Naive B cell (primary cell): ENCODE measurements around the gene VAMP8. TPM values are rescaled to one million over a fixed set of nuclear protein-coding genes. Genes with fewer than 3 reads are reported as not detected.
A peak's percentile ranks its signal among the peaks of the same experiment; 100 is the strongest.

Experiments used
- ATAC-seq, 2 donors: fragments of 150-1000 bp; cut with Tn5 transposase; 2 replicates each; pipeline ENCODE4 v1.10.0; 2021; ENCODE audit warnings: low read depth in 2 of 2, mild to moderate bottlenecking in 2 of 2, moderate library complexity in 2 of 2
- DNase-seq: peaks from one replicate; pipeline ENCODE4 v3.0.0; 2022
- H3K27ac Mint-ChIP-seq, 6 donors: one replicate each; pipeline ENCODE4 v1.8.0; 2020 to 2022; ENCODE audit warnings: mild to moderate bottlenecking in 6 of 6, mixed read lengths in 6 of 6, moderate library complexity in 5 of 6, inconsistent platforms in 2 of 6
- H3K27me3 Mint-ChIP-seq, 3 donors: one replicate each; pipeline ENCODE4 v1.8.0; 2021 to 2022; ENCODE audit warnings: mixed read lengths in 3 of 3, mild to moderate bottlenecking in 1 of 3
- H3K36me3 Mint-ChIP-seq, 2 donors: one replicate each; pipeline ENCODE4 v1.8.0; 2020 to 2022; ENCODE audit warnings: mixed read lengths in 2 of 2, inconsistent platforms in 1 of 2, mild to moderate bottlenecking in 1 of 2
- H3K4me1 Mint-ChIP-seq, 3 donors: one replicate each; pipeline ENCODE4 v1.8.0; 2020 to 2022; ENCODE audit warnings: mixed read lengths in 3 of 3, inconsistent platforms in 1 of 3, mild to moderate bottlenecking in 1 of 3, moderate library complexity in 1 of 3
- H3K4me3 Mint-ChIP-seq, 8 donors: one replicate each; pipeline ENCODE4 v1.8.0; 2020 to 2022; ENCODE audit warnings: mild to moderate bottlenecking in 8 of 8, mixed read lengths in 8 of 8, moderate library complexity in 8 of 8, inconsistent platforms in 2 of 8
- H3K9me3 Mint-ChIP-seq, 7 donors: one replicate each; pipeline ENCODE4 v1.8.0; 2020 to 2022; ENCODE audit warnings: mixed read lengths in 7 of 7, mild to moderate bottlenecking in 5 of 7, inconsistent platforms in 2 of 7, moderate library complexity in 1 of 7
- polyA plus RNA-seq, 6 donors: library from polyadenylated mRNA; unstranded; fragments of 300-500 nt; fragmentation: Illumina TruSeq; gene quantifications; one replicate each; pipeline ENCODE4 v1.2.3, GENCODE V29; 2021; ENCODE audit warnings: low read depth in 6 of 6

Gene VAMP8
- polyA plus RNA-seq, 6 donors from 2014 or later, result 262 to 339 (median 305) TPM

GRCh38 chr2:85577063-85577385 is 362 bp upstream of the VAMP8 start:
- ATAC-seq (no peak), DNase-seq (no peak)
- no peaks in the 10 kb centered on the region for H3K9me3 Mint-ChIP-seq
- peak overlapping the region; percentile 84 to 98 (median 94) for H3K4me3 Mint-ChIP-seq
- peak overlapping the region in 5 of 6 donors; percentile 95 to 98 (median 96) for H3K27ac Mint-ChIP-seq
- peaks cover 6 to 7% of the 10 kb centered on the region in 2 donors for H3K36me3 Mint-ChIP-seq
- H3K27me3 Mint-ChIP-seq, result peaks cover 0 to 5% (median 0%) of the 10 kb centered on the region in 3 donors
- H3K4me1 Mint-ChIP-seq, result peaks cover 29 to 41% (median 40%) of the 10 kb centered on the region in 3 donors

- ATAC-seq, result peak; percentile 94
- Mint-ChIP-seq H3K27me3 (no peaks in the 10 kb centered on the region), H3K36me3 (peaks cover 12 to 13% of the 10 kb centered on the region in 2 donors), H3K4me1 (peaks cover 35 to 51% (median 42%) of the 10 kb centered on the region in 3 donors), H3K9me3 (no peaks in the 10 kb centered on the region), H3K4me3 (peak overlapping the region; percentile 84 to 98 (median 94)), H3K27ac (peak overlapping the region; percentile 91 to 98 (median 96))
- DNase-seq, result peak; percentile 70
These were observed 1.1 kb downstream of the VAMP8 start for GRCh38 chr2:85578243-85579180.

GRCh38 chr2:85579266-85579935 is 2.0 kb downstream of the VAMP8 start:
- DNase-seq (no peak), ATAC-seq (no peak)
- H3K27ac Mint-ChIP-seq, result peak overlapping the region; percentile 60 to 97 (median 88)
- H3K9me3 Mint-ChIP-seq, result no peaks in the 10 kb centered on the region
- peaks cover 37 to 57% (median 46%) of the 10 kb centered on the region in 3 donors for H3K4me1 Mint-ChIP-seq
- peaks cover 12 to 13% of the 10 kb centered on the region in 2 donors for H3K36me3 Mint-ChIP-seq
- no peaks in the 10 kb centered on the region for H3K27me3 Mint-ChIP-seq
- H3K4me3 Mint-ChIP-seq, result peak overlapping the region; percentile 84 to 98 (median 94)

GRCh38 chr2:85580206-85580605 is 2.8 kb downstream of the VAMP8 start:
- Mint-ChIP-seq H3K4me3 (peak overlapping the region in 7 of 8 donors; percentile 47 to 94 (median 82)), H3K9me3 (no peaks in the 10 kb centered on the region), H3K36me3 (peaks cover 12 to 13% of the 10 kb centered on the region in 2 donors), H3K27me3 (no peaks in the 10 kb centered on the region), H3K4me1 (peaks cover 42 to 63% (median 53%) of the 10 kb centered on the region in 3 donors), H3K27ac (peak overlapping the region in 1 of 6 donors; percentile 76)
- ATAC-seq, result no peak
- no peak for DNase-seq

DNA sequence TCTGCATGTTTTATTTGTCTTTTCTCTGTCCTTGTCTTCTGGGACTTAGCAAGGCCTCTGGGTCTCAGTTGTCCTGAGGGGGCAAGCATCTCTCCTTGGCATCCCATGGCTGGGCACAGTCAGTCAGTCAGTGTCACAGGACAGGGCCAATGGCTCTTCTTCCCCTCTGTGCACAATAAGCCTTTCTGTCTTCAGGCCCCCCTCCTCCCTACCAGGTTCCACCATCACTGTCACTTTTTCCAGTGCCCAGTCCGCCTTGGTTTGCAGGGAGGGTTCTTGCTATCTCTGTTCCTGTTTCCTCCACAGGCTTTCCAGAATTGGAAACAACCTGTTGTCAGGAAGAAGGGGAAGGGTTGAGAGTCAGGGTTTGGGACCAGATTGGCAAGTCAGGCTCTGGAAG is 5.1 kb downstream of the VAMP8 start:
- Mint-ChIP-seq H3K4me1 (peaks cover 47 to 74% (median 60%) of the 10 kb centered on the region in 3 donors), H3K27ac (peak overlapping the region in 2 of 6 donors; percentile 54 to 57), H3K27me3 (no peaks in the 10 kb centered on the region), H3K36me3 (peaks cover 12 to 13% of the 10 kb centered on the region in 2 donors), H3K4me3 (peak overlapping the region in 6 of 8 donors; percentile 34 to 83 (median 61)), H3K9me3 (no peaks in the 10 kb centered on the region)
- ATAC-seq, result no peak
- DNase-seq, result no peak

- H3K4me1 Mint-ChIP-seq, result peaks cover 46 to 73% (median 60%) of the 10 kb centered on the region in 3 donors
- peak overlapping the region; percentile 72 to 93 (median 88) for H3K4me3 Mint-ChIP-seq
- H3K27me3 Mint-ChIP-seq, result no peaks in the 10 kb centered on the region
- ATAC-seq (no peak), DNase-seq (no peak)
- H3K9me3 Mint-ChIP-seq, result no peaks in the 10 kb centered on the region
- peak overlapping the region in 5 of 6 donors; percentile 41 to 87 (median 68) for H3K27ac Mint-ChIP-seq
- H3K36me3 Mint-ChIP-seq, result peaks cover 12 to 13% of the 10 kb centered on the region in 2 donors
These were observed 6.4 kb downstream of the VAMP8 start for GRCh38 chr2:85583667-85584353.

- peak; percentile 29 for DNase-seq
These were observed 7.0 kb downstream of the VAMP8 start, which contains the start of gene VAMP5 for GRCh38 chr2:85584354-85584856. Gene VAMP5, plus strand, starts transcription at chr2:85584431. Its CDS starts 60 bp downstream, at chr2:85584491.

GRCh38 chr2:85584857-85585780 is 7.7 kb downstream of the VAMP8 start:
- Mint-ChIP-seq H3K4me1 (peaks cover 37 to 62% (median 48%) of the 10 kb centered on the region in 3 donors), H3K27me3 (no peaks in the 10 kb centered on the region), H3K36me3 (peaks cover 12 to 13% of the 10 kb centered on the region in 2 donors), H3K9me3 (no peaks in the 10 kb centered on the region), H3K27ac (peak overlapping the region; percentile 35 to 95 (median 79)), H3K4me3 (peak overlapping the region; percentile 72 to 93 (median 90))
- peak; percentile 14 for DNase-seq
- peak; percentile 46 to 54 for ATAC-seq

More at GRCh38 chr2:85584354-85584856, 7.0 kb downstream of the VAMP8 start, which contains the start of gene VAMP5:
- Mint-ChIP-seq H3K4me3 (peak within 1 kb of the TSS; percentile 72 to 93 (median 90)), H3K27me3 (no peaks in the 10 kb centered on the region), H3K36me3 (peaks cover 12 to 13% of the 10 kb centered on the region in 2 donors), H3K4me1 (peaks cover 41 to 67% (median 55%) of the 10 kb centered on the region in 3 donors), H3K9me3 (no peaks in the 10 kb centered on the region), H3K27ac (peak within 1 kb of the TSS in 5 of 6 donors; percentile 59 to 95 (median 86))
- peak; percentile 66 to 71 for ATAC-seq

DNA sequence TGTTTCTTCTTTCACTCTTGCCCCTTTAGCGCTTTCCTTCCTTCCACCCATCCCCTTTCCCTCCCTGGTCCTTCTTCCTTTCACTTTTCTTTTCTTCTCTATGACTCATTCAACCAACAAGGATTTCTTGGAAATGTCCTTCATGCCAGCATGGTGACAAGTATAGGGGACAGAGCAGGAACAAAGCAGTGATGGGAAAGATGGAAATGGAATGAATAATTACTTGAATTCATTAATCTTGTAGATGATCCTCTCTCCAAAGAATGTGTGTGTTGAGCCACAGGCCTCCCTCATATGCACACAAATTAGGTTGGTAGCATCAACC is 8.4 kb downstream of the VAMP8 start:
- peaks cover 12 to 13% of the 10 kb centered on the region in 2 donors for H3K36me3 Mint-ChIP-seq
- peaks cover 34 to 60% (median 44%) of the 10 kb centered on the region in 3 donors for H3K4me1 Mint-ChIP-seq
- H3K9me3 Mint-ChIP-seq, result no peaks in the 10 kb centered on the region
- peak overlapping the region in 7 of 8 donors; percentile 72 to 93 (median 88) for H3K4me3 Mint-ChIP-seq
- no peak for ATAC-seq
- no peaks in the 10 kb centered on the region for H3K27me3 Mint-ChIP-seq
- DNase-seq, result no peak
- H3K27ac Mint-ChIP-seq, result peak overlapping the region in 4 of 6 donors; percentile 21 to 74 (median 38)

GRCh38 chr2:85588236-85588635 is 10.8 kb downstream of the VAMP8 start:
- DNase-seq (no peak), ATAC-seq (no peak)
- no peaks in the 10 kb centered on the region for H3K27me3 Mint-ChIP-seq
- H3K4me3 Mint-ChIP-seq, result peak overlapping the region in 3 of 8 donors; percentile 15 to 77 (median 31)
- H3K4me1 Mint-ChIP-seq, result peaks cover 32 to 48% (median 44%) of the 10 kb centered on the region in 3 donors
- no peaks in the 10 kb centered on the region for H3K36me3 Mint-ChIP-seq
- H3K27ac Mint-ChIP-seq, result peak overlapping the region in 2 of 6 donors; percentile 14 to 34
- no peaks in the 10 kb centered on the region for H3K9me3 Mint-ChIP-seq

GRCh38 chr2:85588645-85589044 is 11.3 kb downstream of the VAMP8 start:
- Mint-ChIP-seq H3K4me3 (peak overlapping the region in 3 of 8 donors; percentile 15 to 77 (median 31)), H3K27me3 (no peaks in the 10 kb centered on the region), H3K9me3 (no peaks in the 10 kb centered on the region), H3K36me3 (no peaks in the 10 kb centered on the region), H3K4me1 (peaks cover 29 to 48% (median 40%) of the 10 kb centered on the region in 3 donors), H3K27ac (peak overlapping the region in 1 of 6 donors; percentile 34)
- ATAC-seq (no peak), DNase-seq (no peak)

- no peaks in the 10 kb centered on the region for H3K27me3 Mint-ChIP-seq
- no peak for ATAC-seq
- no peaks in the 10 kb centered on the region for H3K36me3 Mint-ChIP-seq
- DNase-seq, result no peak
- H3K27ac Mint-ChIP-seq, result no peak overlapping the region
- H3K4me1 Mint-ChIP-seq, result peaks cover 32 to 48% (median 42%) of the 10 kb centered on the region in 3 donors
- H3K4me3 Mint-ChIP-seq, result no peak overlapping the region
- no peaks in the 10 kb centered on the region for H3K9me3 Mint-ChIP-seq
These were observed 11.8 kb downstream of the VAMP8 start for GRCh38 chr2:85589181-85589580.
